Measurements from ENCODE around the gene PRKCB. TPM values are rescaled to one million over a fixed set of nuclear protein-coding genes. Genes with fewer than 3 reads are reported as not detected.

Gene PRKCB
- polyA plus RNA-seq, 1 donor from 2014 or later = 27.6 TPM

DNA sequence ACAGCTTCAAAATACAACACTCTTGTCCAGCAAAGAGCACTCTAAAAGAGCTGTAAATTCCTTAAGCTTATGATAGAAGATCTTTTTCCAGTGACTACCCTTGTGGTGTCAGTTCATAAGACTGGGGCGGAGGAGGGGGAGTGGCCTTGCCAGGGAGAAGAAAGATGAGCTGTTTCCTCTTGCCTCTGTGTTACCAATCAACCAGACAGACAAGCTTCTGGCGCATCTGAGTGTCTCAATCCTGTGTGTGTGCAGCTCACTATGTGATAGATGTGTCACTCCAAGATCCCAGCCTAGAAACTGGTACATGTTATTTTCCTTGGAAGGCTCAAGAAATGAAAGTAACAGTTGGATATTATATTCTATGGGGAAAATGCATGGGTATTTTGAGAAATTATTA lies 253.0 kb downstream of the PRKCB start:
- Histone ChIP-seq H3K27me3 (ENCODE audit: insufficient read depth, low read depth, low read length) (no peaks in the 10 kb centered on the region), H3K9ac (ENCODE audit: low read length) (no peak overlapping the region), H3K79me2 (replicated peaks; ENCODE audit: insufficient read depth, low read length) (no peaks in the 10 kb centered on the region), H4K20me1 (ENCODE audit: insufficient read depth) (no peaks in the 10 kb centered on the region), H3K36me3 (ENCODE audit: insufficient read depth, low read length) (no peaks in the 10 kb centered on the region), H3K9me2 (ENCODE audit: insufficient read depth, low read length) (no peaks in the 10 kb centered on the region), H3K4me3 (ENCODE audit: low read length) (no peak overlapping the region), H3F3A (ENCODE audit: insufficient read depth, low read length, poor library complexity, severe bottlenecking) (no peaks in the 10 kb centered on the region), H3K27ac (ENCODE audit: low read length) (no peak overlapping the region), H2AFZ (ENCODE audit: low read depth, low read length) (no peak overlapping the region), H3K9me3 (ENCODE audit: low read length) (peaks cover 3% of the 10 kb centered on the region), H3K4me2 (ENCODE audit: low read length) (no peak overlapping the region)
- TF ChIP-seq POLR2AphosphoS5 (IDR thresholded peaks at IDR 0.05) (peak; percentile 36), EZH2 (IDR thresholded peaks at IDR 0.05; ENCODE audit: borderline replicate concordance, insufficient read depth, low read length, poor library complexity, severe bottlenecking) (no peak), EP300 (conservative IDR thresholded peaks at IDR 0.05; ENCODE audit: poor library complexity, severe bottlenecking) (peak; percentile 72)

DNA sequence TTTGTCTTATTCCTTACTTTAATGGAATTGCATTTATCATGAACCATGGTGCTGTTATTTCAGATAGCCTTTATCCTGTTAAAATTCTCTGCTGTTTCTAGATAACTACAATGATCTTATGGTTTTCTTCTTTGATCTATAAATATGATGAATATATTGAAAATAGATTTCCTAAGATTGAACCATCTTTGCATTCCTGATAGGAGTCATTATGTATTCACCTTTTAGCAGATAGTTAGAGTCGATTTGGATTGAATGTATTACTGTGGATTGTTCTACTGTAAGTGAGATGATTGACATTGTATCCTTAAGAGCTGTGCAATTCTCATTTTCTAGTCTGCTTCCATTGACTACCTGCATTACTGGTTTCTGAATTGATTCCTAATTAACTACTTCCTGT lies 255.3 kb downstream of the PRKCB start:
- H3K9me2 ChIP-seq (ENCODE audit: insufficient read depth, low read length) = no peaks in the 10 kb centered on the region
- no peaks in the 10 kb centered on the region for H3F3A ChIP-seq (ENCODE audit: insufficient read depth, low read length, poor library complexity, severe bottlenecking)
- peaks cover 3% of the 10 kb centered on the region for H3K9me3 ChIP-seq (ENCODE audit: low read length)
- H2AFZ ChIP-seq (ENCODE audit: low read depth, low read length) = no peak overlapping the region
- no peaks in the 10 kb centered on the region for H3K36me3 ChIP-seq (ENCODE audit: insufficient read depth, low read length)
- H3K79me2 ChIP-seq (replicated peaks; ENCODE audit: insufficient read depth, low read length) = no peaks in the 10 kb centered on the region
- no peak overlapping the region for H3K9ac ChIP-seq (ENCODE audit: low read length)
- TF ChIP-seq, protein P1, sequence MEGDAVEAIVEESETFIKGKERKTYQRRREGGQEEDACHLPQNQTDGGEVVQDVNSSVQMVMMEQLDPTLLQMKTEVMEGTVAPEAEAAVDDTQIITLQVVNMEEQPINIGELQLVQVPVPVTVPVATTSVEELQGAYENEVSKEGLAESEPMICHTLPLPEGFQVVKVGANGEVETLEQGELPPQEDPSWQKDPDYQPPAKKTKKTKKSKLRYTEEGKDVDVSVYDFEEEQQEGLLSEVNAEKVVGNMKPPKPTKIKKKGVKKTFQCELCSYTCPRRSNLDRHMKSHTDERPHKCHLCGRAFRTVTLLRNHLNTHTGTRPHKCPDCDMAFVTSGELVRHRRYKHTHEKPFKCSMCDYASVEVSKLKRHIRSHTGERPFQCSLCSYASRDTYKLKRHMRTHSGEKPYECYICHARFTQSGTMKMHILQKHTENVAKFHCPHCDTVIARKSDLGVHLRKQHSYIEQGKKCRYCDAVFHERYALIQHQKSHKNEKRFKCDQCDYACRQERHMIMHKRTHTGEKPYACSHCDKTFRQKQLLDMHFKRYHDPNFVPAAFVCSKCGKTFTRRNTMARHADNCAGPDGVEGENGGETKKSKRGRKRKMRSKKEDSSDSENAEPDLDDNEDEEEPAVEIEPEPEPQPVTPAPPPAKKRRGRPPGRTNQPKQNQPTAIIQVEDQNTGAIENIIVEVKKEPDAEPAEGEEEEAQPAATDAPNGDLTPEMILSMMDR (IDR thresholded peaks at IDR 0.05; ENCODE audit: poor library complexity, severe bottlenecking) = no peak
- TF ChIP-seq EP300 (conservative IDR thresholded peaks at IDR 0.05; ENCODE audit: poor library complexity, severe bottlenecking) (no peak), EZH2 (IDR thresholded peaks at IDR 0.05; ENCODE audit: borderline replicate concordance, insufficient read depth, low read length, poor library complexity, severe bottlenecking) (no peak), SMC3 (conservative IDR thresholded peaks at IDR 0.05; ENCODE audit: poor library complexity) (no peak), MXI1 (conservative IDR thresholded peaks at IDR 0.05; ENCODE audit: poor library complexity, severe bottlenecking) (no peak), TAF1 (IDR thresholded peaks at IDR 0.05; ENCODE audit: low read depth) (no peak)
- TF ChIP-seq, protein P2, sequence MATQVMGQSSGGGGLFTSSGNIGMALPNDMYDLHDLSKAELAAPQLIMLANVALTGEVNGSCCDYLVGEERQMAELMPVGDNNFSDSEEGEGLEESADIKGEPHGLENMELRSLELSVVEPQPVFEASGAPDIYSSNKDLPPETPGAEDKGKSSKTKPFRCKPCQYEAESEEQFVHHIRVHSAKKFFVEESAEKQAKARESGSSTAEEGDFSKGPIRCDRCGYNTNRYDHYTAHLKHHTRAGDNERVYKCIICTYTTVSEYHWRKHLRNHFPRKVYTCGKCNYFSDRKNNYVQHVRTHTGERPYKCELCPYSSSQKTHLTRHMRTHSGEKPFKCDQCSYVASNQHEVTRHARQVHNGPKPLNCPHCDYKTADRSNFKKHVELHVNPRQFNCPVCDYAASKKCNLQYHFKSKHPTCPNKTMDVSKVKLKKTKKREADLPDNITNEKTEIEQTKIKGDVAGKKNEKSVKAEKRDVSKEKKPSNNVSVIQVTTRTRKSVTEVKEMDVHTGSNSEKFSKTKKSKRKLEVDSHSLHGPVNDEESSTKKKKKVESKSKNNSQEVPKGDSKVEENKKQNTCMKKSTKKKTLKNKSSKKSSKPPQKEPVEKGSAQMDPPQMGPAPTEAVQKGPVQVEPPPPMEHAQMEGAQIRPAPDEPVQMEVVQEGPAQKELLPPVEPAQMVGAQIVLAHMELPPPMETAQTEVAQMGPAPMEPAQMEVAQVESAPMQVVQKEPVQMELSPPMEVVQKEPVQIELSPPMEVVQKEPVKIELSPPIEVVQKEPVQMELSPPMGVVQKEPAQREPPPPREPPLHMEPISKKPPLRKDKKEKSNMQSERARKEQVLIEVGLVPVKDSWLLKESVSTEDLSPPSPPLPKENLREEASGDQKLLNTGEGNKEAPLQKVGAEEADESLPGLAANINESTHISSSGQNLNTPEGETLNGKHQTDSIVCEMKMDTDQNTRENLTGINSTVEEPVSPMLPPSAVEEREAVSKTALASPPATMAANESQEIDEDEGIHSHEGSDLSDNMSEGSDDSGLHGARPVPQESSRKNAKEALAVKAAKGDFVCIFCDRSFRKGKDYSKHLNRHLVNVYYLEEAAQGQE (IDR thresholded peaks at IDR 0.05; ENCODE audit: borderline replicate concordance) = no peak
- H3K27ac ChIP-seq (ENCODE audit: low read length) = no peak overlapping the region
- H4K20me1 ChIP-seq (ENCODE audit: insufficient read depth) = no peaks in the 10 kb centered on the region
- no peak overlapping the region for H3K4me3 ChIP-seq (ENCODE audit: low read length)
- no peak overlapping the region for H3K4me2 ChIP-seq (ENCODE audit: low read length)
- no peaks in the 10 kb centered on the region for H3K27me3 ChIP-seq (ENCODE audit: insufficient read depth, low read depth, low read length)

DNA sequence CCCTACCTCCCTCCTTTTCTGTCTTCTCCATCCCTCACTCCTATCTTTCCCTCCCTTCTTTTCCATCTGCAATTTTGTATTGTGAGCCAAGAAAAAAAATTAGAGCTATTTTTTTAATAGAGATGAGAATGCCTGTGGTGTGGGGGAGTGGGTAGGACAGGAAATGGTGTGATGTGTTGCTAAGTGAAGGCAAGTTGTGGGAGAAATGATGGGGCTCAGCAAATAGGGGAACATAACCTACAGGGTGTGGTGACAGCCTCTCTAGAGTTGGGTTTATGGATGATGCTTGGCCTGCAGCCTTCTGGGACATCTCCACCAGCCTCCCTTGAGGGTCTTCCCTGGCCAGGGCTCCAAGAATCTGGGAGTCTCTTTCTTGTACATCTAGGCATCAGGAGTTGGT lies 257.3 kb downstream of the PRKCB start:
- no peaks in the 10 kb centered on the region for H3K79me2 ChIP-seq (replicated peaks; ENCODE audit: insufficient read depth, low read length)
- no peak overlapping the region for H3K4me3 ChIP-seq (ENCODE audit: low read length)
- H3K36me3 ChIP-seq (ENCODE audit: insufficient read depth, low read length) = no peaks in the 10 kb centered on the region
- TF ChIP-seq POLR2AphosphoS5 (IDR thresholded peaks at IDR 0.05) (no peak), SMC3 (conservative IDR thresholded peaks at IDR 0.05; ENCODE audit: poor library complexity) (no peak), MXI1 (conservative IDR thresholded peaks at IDR 0.05; ENCODE audit: poor library complexity, severe bottlenecking) (no peak), RAD21 (conservative IDR thresholded peaks at IDR 0.05) (no peak), EP300 (conservative IDR thresholded peaks at IDR 0.05; ENCODE audit: poor library complexity, severe bottlenecking) (no peak), EZH2 (IDR thresholded peaks at IDR 0.05; ENCODE audit: borderline replicate concordance, insufficient read depth, low read length, poor library complexity, severe bottlenecking) (no peak), TAF1 (IDR thresholded peaks at IDR 0.05; ENCODE audit: low read depth) (no peak)
- TF ChIP-seq, protein P2 (IDR thresholded peaks at IDR 0.05; ENCODE audit: borderline replicate concordance) = no peak
- TF ChIP-seq, protein P1 (IDR thresholded peaks at IDR 0.05; ENCODE audit: poor library complexity, severe bottlenecking) = no peak
- H4K20me1 ChIP-seq (ENCODE audit: insufficient read depth) = no peaks in the 10 kb centered on the region
- H3K9me2 ChIP-seq (ENCODE audit: insufficient read depth, low read length) = no peaks in the 10 kb centered on the region
- no peaks in the 10 kb centered on the region for H3F3A ChIP-seq (ENCODE audit: insufficient read depth, low read length, poor library complexity, severe bottlenecking)
- H3K9ac ChIP-seq (ENCODE audit: low read length) = no peak overlapping the region
- H3K4me2 ChIP-seq (ENCODE audit: low read length) = no peak overlapping the region
- H3K9me3 ChIP-seq (ENCODE audit: low read length) = peaks cover 3% of the 10 kb centered on the region
- no peak overlapping the region for H2AFZ ChIP-seq (ENCODE audit: low read depth, low read length)
- H3K27ac ChIP-seq (ENCODE audit: low read length) = no peak overlapping the region
- H3K27me3 ChIP-seq (ENCODE audit: insufficient read depth, low read depth, low read length) = no peaks in the 10 kb centered on the region

Measured in neural cell (in vitro differentiated cells).